Measurements from ENCODE around the gene PTPRS.

GRCh38 chr19:5331790-5332189, 8.8 kb downstream of the PTPRS start:
- TF ChIP-seq CTCF (IDR thresholded peaks at IDR 0.05; ENCODE audit: low read depth, low read length) (no peak), EZH2phosphoT487 (IDR thresholded peaks at IDR 0.05; ENCODE audit: low read depth) (no peak)
